ENCODE measurements around the gene TRHDE.

DNA sequence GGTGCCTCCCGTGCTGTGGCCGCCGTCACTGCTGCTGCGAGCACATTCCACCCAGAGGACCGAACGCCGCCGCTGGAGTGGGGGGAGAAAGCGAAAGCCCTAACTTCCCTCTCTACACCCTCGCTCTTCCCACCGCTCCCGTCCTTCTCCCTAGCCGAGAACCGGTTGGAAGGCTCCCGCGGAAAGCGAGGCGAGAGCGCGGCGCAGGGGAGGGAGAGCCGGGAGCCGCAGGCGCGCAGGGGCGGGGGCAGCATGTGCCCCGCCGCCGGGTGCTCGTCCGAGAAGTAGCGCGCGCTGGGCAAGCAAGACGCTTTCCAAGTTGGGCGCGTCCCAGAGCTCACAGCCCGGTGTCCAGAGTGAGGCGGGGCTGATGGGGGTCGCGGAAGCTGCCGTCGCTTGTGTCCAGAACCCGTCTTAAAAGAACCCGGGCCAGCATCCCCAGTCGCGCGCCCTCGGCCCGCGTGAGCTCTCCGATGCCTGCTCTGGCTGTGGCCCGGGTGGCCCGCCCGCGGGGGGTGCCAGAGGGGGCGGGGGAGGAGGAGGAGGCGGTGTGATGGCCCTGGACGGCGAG is at the start of gene TRHDE:
- TF ChIP-seq MYC (IDR thresholded peaks at IDR 0.05; ENCODE audit: low read depth, low read length): no peak
- TF ChIP-seq POLR2A (IDR thresholded peaks at IDR 0.05; ENCODE audit: low read depth, low read length): no peak
- TF ChIP-seq, protein P1, sequence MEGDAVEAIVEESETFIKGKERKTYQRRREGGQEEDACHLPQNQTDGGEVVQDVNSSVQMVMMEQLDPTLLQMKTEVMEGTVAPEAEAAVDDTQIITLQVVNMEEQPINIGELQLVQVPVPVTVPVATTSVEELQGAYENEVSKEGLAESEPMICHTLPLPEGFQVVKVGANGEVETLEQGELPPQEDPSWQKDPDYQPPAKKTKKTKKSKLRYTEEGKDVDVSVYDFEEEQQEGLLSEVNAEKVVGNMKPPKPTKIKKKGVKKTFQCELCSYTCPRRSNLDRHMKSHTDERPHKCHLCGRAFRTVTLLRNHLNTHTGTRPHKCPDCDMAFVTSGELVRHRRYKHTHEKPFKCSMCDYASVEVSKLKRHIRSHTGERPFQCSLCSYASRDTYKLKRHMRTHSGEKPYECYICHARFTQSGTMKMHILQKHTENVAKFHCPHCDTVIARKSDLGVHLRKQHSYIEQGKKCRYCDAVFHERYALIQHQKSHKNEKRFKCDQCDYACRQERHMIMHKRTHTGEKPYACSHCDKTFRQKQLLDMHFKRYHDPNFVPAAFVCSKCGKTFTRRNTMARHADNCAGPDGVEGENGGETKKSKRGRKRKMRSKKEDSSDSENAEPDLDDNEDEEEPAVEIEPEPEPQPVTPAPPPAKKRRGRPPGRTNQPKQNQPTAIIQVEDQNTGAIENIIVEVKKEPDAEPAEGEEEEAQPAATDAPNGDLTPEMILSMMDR (IDR thresholded peaks at IDR 0.05; ENCODE audit: extremely low read depth in 1 of 2, insufficient read depth in 1 of 2, low read depth in 1 of 2, low read length in 2 of 2): no peak
- TF ChIP-seq, protein P2, sequence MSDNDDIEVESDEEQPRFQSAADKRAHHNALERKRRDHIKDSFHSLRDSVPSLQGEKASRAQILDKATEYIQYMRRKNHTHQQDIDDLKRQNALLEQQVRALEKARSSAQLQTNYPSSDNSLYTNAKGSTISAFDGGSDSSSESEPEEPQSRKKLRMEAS (IDR thresholded peaks at IDR 0.05; ENCODE audit: insufficient read depth, insufficient read length): no peak
- TF ChIP-seq JUN (IDR thresholded peaks at IDR 0.05; ENCODE audit: borderline replicate concordance, insufficient read depth, insufficient read length, low read depth): no peak
- no peak for TF ChIP-seq EZH2 (IDR thresholded peaks at IDR 0.05; ENCODE audit: borderline replicate concordance, low read depth, low read length, severe bottlenecking)
- no peak for TF ChIP-seq GATA2 (IDR thresholded peaks at IDR 0.05; ENCODE audit: insufficient read depth, insufficient read length, low read depth, low read length)
